ENCODE results near the gene PGAM4.
"Not testable (repeated sequence)": the region's sequence is repeated elsewhere in the genome, so short reads cannot be mapped to it uniquely, and the experiment has no call there.

Gene PGAM4

DNA sequence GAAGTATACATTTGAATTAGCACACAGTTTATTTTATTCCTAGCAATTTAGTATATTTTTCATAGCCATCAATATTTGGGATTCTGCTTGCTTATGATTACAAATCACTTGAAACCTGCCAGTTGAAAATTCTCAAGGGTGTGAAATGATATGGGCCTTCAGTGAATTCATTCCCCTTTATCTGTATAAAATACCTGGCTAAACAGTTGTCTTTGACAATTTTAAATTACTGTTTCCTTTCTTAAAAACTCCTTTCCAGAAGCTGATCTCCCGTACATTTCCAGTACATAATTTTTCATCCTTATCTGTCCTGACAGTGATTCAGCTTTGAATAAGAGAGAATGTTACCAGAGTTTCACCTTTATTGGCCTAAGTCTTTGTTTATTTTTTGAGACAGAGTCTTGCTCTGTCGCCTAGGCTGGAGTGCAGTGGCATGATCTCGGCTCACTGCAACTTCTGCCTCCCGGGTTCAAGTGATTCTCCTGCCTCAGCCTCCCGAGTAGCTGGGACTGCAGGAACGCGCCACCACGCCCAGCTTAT lies 45.0 kb downstream of the PGAM4 start:
- H3K4me1 ChIP-seq (ENCODE audit: insufficient read depth, low read length) = no peaks in the 10 kb centered on the region
- H3K9me3 ChIP-seq (ENCODE audit: insufficient read depth, low read depth, low read length) = no peaks in the 10 kb centered on the region
- H3K9ac ChIP-seq (ENCODE audit: low read depth, low read length) = no peak overlapping the region
- no peak overlapping the region for H3K27ac ChIP-seq (ENCODE audit: low read length)
- no peaks in the 10 kb centered on the region for H3K27me3 ChIP-seq (ENCODE audit: insufficient read depth, low read length)
- H3K36me3 ChIP-seq (ENCODE audit: insufficient read depth, low read depth, low read length) = no peaks in the 10 kb centered on the region
- H3K4me3 ChIP-seq (ENCODE audit: low read length) = no peak overlapping the region

DNA sequence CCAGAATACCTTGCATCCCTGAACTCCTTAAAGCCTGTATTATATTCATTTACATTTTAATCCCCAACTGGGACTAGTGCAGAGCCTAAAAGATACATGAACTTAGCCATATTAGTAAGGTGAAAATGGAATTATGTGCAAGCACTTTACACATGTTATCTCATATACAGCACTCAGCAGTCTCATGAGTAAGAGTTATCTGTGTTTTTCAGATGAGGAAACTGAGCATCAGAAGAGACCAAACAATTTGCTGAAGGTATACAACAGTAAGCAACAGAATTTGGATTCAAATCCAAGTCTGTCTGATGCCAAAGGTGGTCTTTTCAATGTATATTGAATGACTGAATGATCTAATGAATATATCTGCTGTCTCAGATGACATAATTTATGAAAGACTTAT lies 46.7 kb downstream of the PGAM4 start:
- Histone ChIP-seq H3K27ac (ENCODE audit: low read length) (no peak overlapping the region), H3K9ac (ENCODE audit: low read depth, low read length) (no peak overlapping the region)

DNA sequence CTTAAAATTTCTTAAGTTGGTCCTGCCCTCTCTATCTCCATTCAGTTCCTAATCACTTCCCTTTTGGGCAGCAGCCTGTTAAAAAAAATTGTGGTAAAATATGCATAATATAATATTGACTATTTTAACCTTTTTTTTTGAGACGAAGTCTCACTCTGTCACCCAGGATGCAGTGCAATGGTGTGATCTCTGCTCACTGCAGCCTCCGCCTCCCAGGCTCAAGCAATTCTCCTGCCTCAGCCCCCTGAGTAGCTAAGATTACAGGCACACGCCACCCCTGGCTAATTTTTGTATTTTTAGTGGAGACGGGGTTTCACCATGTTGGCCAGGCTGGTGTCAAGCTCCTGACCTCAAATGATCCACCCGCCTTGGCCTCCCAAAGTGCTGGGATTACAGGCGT lies 50.1 kb downstream of the PGAM4 start:
- H3K27ac ChIP-seq (ENCODE audit: low read length) = not testable (repeated sequence)

More for the DNA sequence above, 46.7 kb downstream of the PGAM4 start:
- no peaks in the 10 kb centered on the region for H3K27me3 ChIP-seq (ENCODE audit: insufficient read depth, low read length)
- no peaks in the 10 kb centered on the region for H3K4me1 ChIP-seq (ENCODE audit: insufficient read depth, low read length)
- H3K4me3 ChIP-seq (ENCODE audit: low read length) = no peak overlapping the region
- H3K9me3 ChIP-seq (ENCODE audit: insufficient read depth, low read depth, low read length) = no peaks in the 10 kb centered on the region
- no peaks in the 10 kb centered on the region for H3K36me3 ChIP-seq (ENCODE audit: insufficient read depth, low read depth, low read length)

DNA sequence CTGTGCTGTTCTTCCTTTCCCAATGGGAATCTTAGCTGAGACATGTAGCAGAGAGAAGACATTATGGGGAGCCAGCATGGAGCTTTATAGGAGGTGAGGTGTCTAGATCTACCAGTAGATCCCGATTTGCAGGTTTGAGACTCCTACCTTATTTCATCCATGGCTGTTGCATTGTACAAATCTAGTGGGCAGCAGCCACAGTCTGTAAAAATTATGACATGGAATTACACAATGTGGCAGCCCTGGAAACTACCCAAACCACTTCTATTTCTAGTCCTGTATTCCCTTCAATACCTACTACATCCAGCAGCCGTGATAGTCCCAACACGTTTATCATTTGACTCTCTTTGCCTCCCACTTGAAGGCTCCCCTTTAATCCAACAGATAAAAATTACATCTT lies 50.9 kb downstream of the PGAM4 start:
- Histone ChIP-seq H3K36me3 (ENCODE audit: insufficient read depth, low read depth, low read length) (no peaks in the 10 kb centered on the region), H3K27ac (ENCODE audit: low read length) (no peak overlapping the region), H3K9ac (ENCODE audit: low read depth, low read length) (no peak overlapping the region), H3K4me1 (ENCODE audit: insufficient read depth, low read length) (no peaks in the 10 kb centered on the region), H3K27me3 (ENCODE audit: insufficient read depth, low read length) (no peaks in the 10 kb centered on the region), H3K4me3 (ENCODE audit: low read length) (no peak overlapping the region), H3K9me3 (ENCODE audit: insufficient read depth, low read depth, low read length) (no peaks in the 10 kb centered on the region)

More for the DNA sequence above, 50.1 kb downstream of the PGAM4 start:
- H3K27me3 ChIP-seq (ENCODE audit: insufficient read depth, low read length); H3K4me1 ChIP-seq (ENCODE audit: insufficient read depth, low read length); H3K36me3 ChIP-seq (ENCODE audit: insufficient read depth, low read depth, low read length); H3K4me3 ChIP-seq (ENCODE audit: low read length); H3K9ac ChIP-seq (ENCODE audit: low read depth, low read length); H3K9me3 ChIP-seq (ENCODE audit: insufficient read depth, low read depth, low read length): not testable (repeated sequence)
